ENCODE data around the gene RBBP8NL.
A peak's percentile ranks its signal among the peaks of the same experiment; 100 is the strongest.

RBBP8NL gene

GRCh38 chr20:62371588-62372041 is 55.7 kb downstream of the RBBP8NL start:
- no peak for DNase-seq

- no peak for DNase-seq
These were observed 56.3 kb downstream of the RBBP8NL start for GRCh38 chr20:62370807-62371587.

- DNase-seq = peak; percentile 40
These were observed 57.1 kb downstream of the RBBP8NL start for GRCh38 chr20:62370115-62370806.

GRCh38 chr20:62369815-62370114 is 57.6 kb downstream of the RBBP8NL start:
- no peak for DNase-seq

GRCh38 chr20:62368976-62369814 is 58.1 kb downstream of the RBBP8NL start:
- DNase-seq = no peak

GRCh38 chr20:62368392-62368975 is 58.9 kb downstream of the RBBP8NL start:
- DNase-seq = no peak

GRCh38 chr20:62367633-62368391 is 59.5 kb downstream of the RBBP8NL start:
- DNase-seq = no peak

- no peak for DNase-seq
These were observed 60.2 kb downstream of the RBBP8NL start, which contains the start of gene LAMA5 for GRCh38 chr20:62367136-62367632. Gene LAMA5, minus strand, starts transcription at chr20:62367312. Its CDS starts 67 bp downstream, at chr20:62367245.

GRCh38 chr20:62366370-62367135 is 60.8 kb downstream of the RBBP8NL start:
- no peak for DNase-seq

GRCh38 chr20:62365814-62366369 is 61.4 kb downstream of the RBBP8NL start:
- no peak for DNase-seq

- DNase-seq = no peak
These were observed 62.2 kb downstream of the RBBP8NL start for GRCh38 chr20:62364911-62365736.

- DNase-seq = no peak
These were observed 63.2 kb downstream of the RBBP8NL start for GRCh38 chr20:62363920-62364851.

- no peak for DNase-seq
These were observed 64.1 kb downstream of the RBBP8NL start for GRCh38 chr20:62362991-62363919.

- DNase-seq = no peak
These were observed 64.8 kb downstream of the RBBP8NL start for GRCh38 chr20:62362590-62362940.

- DNase-seq = no peak
These were observed 65.3 kb downstream of the RBBP8NL start for GRCh38 chr20:62361799-62362589.

- DNase-seq = no peak
These were observed 66.2 kb downstream of the RBBP8NL start for GRCh38 chr20:62360854-62361798.

All from stimulated activated CD4-positive, alpha-beta T cell treated with anti-CD3 and anti-CD28 coated beads, Interleukin-4, amount 100 ng/mL, for 24 hours (primary cell).